HG02852 (cell line): Measurements from ENCODE around the gene IFT57.

ENCODE experiments used
- ATAC-seq: cut with Tn5 transposase; IDR thresholded peaks from one replicate; pipeline ENCODE4 v1.9.1; 2021; ENCODE audit warnings: mild to moderate bottlenecking, moderate library complexity; ENCODE audit not compliant: unreplicated experiment

IFT57 gene

GRCh38 chr3:108221393-108221792 is 831 bp downstream of the IFT57 start:
- no peak for ATAC-seq

- no peak for ATAC-seq
Observed at GRCh38 chr3:108219336-108219735, 2.9 kb downstream of the IFT57 start.

GRCh38 chr3:108218811-108219210 is 3.4 kb downstream of the IFT57 start:
- ATAC-seq: no peak

- no peak for ATAC-seq
Observed at GRCh38 chr3:108215871-108216270, 6.4 kb downstream of the IFT57 start.

GRCh38 chr3:108209579-108209978 is 12.6 kb downstream of the IFT57 start:
- ATAC-seq: peak; percentile 75

GRCh38 chr3:108208831-108209230 is 13.4 kb downstream of the IFT57 start:
- peak; percentile 96 for ATAC-seq

- ATAC-seq: no peak
Observed at GRCh38 chr3:108202834-108203233, 19.4 kb downstream of the IFT57 start.

GRCh38 chr3:108202080-108202479 is 20.1 kb downstream of the IFT57 start:
- ATAC-seq: peak; percentile 78

GRCh38 chr3:108201258-108201657 is 21.0 kb downstream of the IFT57 start:
- no peak for ATAC-seq

GRCh38 chr3:108200578-108200977 is 21.6 kb downstream of the IFT57 start:
- ATAC-seq: no peak

GRCh38 chr3:108200024-108200423 is 22.2 kb downstream of the IFT57 start:
- no peak for ATAC-seq

- ATAC-seq: no peak
Observed at GRCh38 chr3:108191394-108191793, 30.8 kb downstream of the IFT57 start.

GRCh38 chr3:108190346-108190745 is 31.9 kb downstream of the IFT57 start:
- no peak for ATAC-seq

GRCh38 chr3:108189440-108189839 is 32.8 kb downstream of the IFT57 start:
- ATAC-seq: no peak

GRCh38 chr3:108185536-108185935 is 36.7 kb downstream of the IFT57 start:
- no peak for ATAC-seq

GRCh38 chr3:108184824-108185223 is 37.4 kb downstream of the IFT57 start:
- ATAC-seq: no peak

- no peak for ATAC-seq
Observed at GRCh38 chr3:108183971-108184370, 38.3 kb downstream of the IFT57 start.

GRCh38 chr3:108183181-108183580 is 39.0 kb downstream of the IFT57 start:
- no peak for ATAC-seq

- no peak for ATAC-seq
Observed at GRCh38 chr3:108182339-108182738, 39.9 kb downstream of the IFT57 start.

- no peak for ATAC-seq
Observed at GRCh38 chr3:108181172-108181571, 41.1 kb downstream of the IFT57 start.

- no peak for ATAC-seq
Observed at GRCh38 chr3:108180194-108180593, 42.0 kb downstream of the IFT57 start.

GRCh38 chr3:108178676-108179075 is 43.5 kb downstream of the IFT57 start:
- no peak for ATAC-seq

- ATAC-seq: no peak
Observed at GRCh38 chr3:108177536-108177935, 44.7 kb downstream of the IFT57 start.

- no peak for ATAC-seq
Observed at GRCh38 chr3:108175352-108175751, 46.9 kb downstream of the IFT57 start.
